ENCODE measurements around the gene NARS2.

The NARS2 gene

GRCh38 chr11:78438298-78438975, 136.2 kb downstream of the NARS2 start:
- DNase-seq (ENCODE audit: low read depth), result no peak

- no peak for DNase-seq (ENCODE audit: low read depth)
These were observed 141.7 kb downstream of the NARS2 start for GRCh38 chr11:78432956-78433355.

GRCh38 chr11:78432058-78432515, 142.6 kb downstream of the NARS2 start:
- no peak for DNase-seq (ENCODE audit: low read depth)

GRCh38 chr11:78429660-78430059, 145.0 kb downstream of the NARS2 start:
- DNase-seq (ENCODE audit: low read depth), result no peak

- no peak for DNase-seq (ENCODE audit: low read depth)
These were observed 145.5 kb downstream of the NARS2 start for GRCh38 chr11:78429209-78429608.

GRCh38 chr11:78428773-78429172, 145.9 kb downstream of the NARS2 start:
- DNase-seq (ENCODE audit: low read depth), result no peak

- no peak for DNase-seq (ENCODE audit: low read depth)
These were observed 146.4 kb downstream of the NARS2 start for GRCh38 chr11:78428266-78428636.

- DNase-seq (ENCODE audit: low read depth), result no peak
These were observed 146.9 kb downstream of the NARS2 start for GRCh38 chr11:78427615-78428265.

- DNase-seq (ENCODE audit: low read depth), result no peak
These were observed 147.8 kb downstream of the NARS2 start for GRCh38 chr11:78426845-78427244.

- no peak for DNase-seq (ENCODE audit: low read depth)
These were observed 149.1 kb downstream of the NARS2 start for GRCh38 chr11:78425399-78426070.

GRCh38 chr11:78424334-78425270, 150.1 kb downstream of the NARS2 start:
- no peak for DNase-seq (ENCODE audit: low read depth)

- DNase-seq (ENCODE audit: low read depth), result no peak
These were observed 151.4 kb downstream of the NARS2 start for GRCh38 chr11:78423241-78423640.

- DNase-seq (ENCODE audit: low read depth), result peak; percentile 46
These were observed 153.9 kb downstream of the NARS2 start for GRCh38 chr11:78420796-78421209.

- DNase-seq (ENCODE audit: low read depth), result peak; percentile 81
These were observed 154.4 kb downstream of the NARS2 start for GRCh38 chr11:78420255-78420764.

- DNase-seq (ENCODE audit: low read depth), result peak; percentile 97
These were observed 155.3 kb downstream of the NARS2 start for GRCh38 chr11:78419327-78419726.

GRCh38 chr11:78418584-78419211, 156.0 kb downstream of the NARS2 start:
- DNase-seq (ENCODE audit: low read depth), result no peak

GRCh38 chr11:78417888-78418583, 156.6 kb downstream of the NARS2 start:
- DNase-seq (ENCODE audit: low read depth), result peak; percentile 64

GRCh38 chr11:78417175-78417887, 157.3 kb downstream of the NARS2 start, which contains the start of gene GAB2:
GAB2 (minus strand) TSS chr11:78417820; CDS start chr11:78417720, 100 bp downstream.
- no peak for DNase-seq (ENCODE audit: low read depth)

- DNase-seq (ENCODE audit: low read depth), result peak; percentile 77
These were observed 158.1 kb downstream of the NARS2 start for GRCh38 chr11:78416285-78417174.

Data from stromal cell of bone marrow (primary cell).